HL-60 (cell line): ENCODE results near the gene RAB1B.

Experiments
- DNase-seq, 2 experiments: peaks; one replicate each; pipeline ENCODE4 v3.0.0-alpha.2; 2010 to 2020; ENCODE audit warnings: low read depth in 1 of 2, low spot score in 1 of 2
- H3K27ac ChIP-seq: fragments of 250-450 bp; sonication (Bioruptor Pico); replicated peaks from 2 replicates; pipeline ENCODE4 v1.5.1; 2020; ENCODE audit warnings: mild to moderate bottlenecking, moderate library complexity
- H3K27me3 ChIP-seq: fragments of 250-450 bp; sonication (Bioruptor Pico); 2 replicates; pipeline ENCODE4 v1.5.1; 2021; ENCODE audit warnings: mild to moderate bottlenecking, moderate library complexity; ENCODE audit not compliant: insufficient read depth, poor library complexity, severe bottlenecking
- H3K4me3 ChIP-seq: replicated peaks from 2 replicates; pipeline ENCODE4 v1.5.1; 2011; ENCODE audit warnings: mild to moderate bottlenecking, control low read depth, low read length; ENCODE audit not compliant: insufficient read depth
- CTCF ChIP-seq: IDR thresholded peaks from one replicate; pipeline ENCODE4 v1.5.1; 2011; ENCODE audit warnings: low read length, control low read depth, inconsistent platforms; ENCODE audit not compliant: insufficient read depth
- GABPA ChIP-seq: IDR thresholded peaks from 2 replicates; pipeline ENCODE4 v1.6.1; 2012; ENCODE audit warnings: low read depth
- POLR2AphosphoS5 ChIP-seq: IDR thresholded peaks from 2 replicates; pipeline ENCODE4 v1.6.1; 2012; ENCODE audit warnings: low read depth
- REST ChIP-seq: IDR thresholded peaks from 2 replicates; pipeline ENCODE4 v1.6.1; 2012; ENCODE audit warnings: low read depth; ENCODE audit not compliant: insufficient replicate concordance
- SPI1 ChIP-seq: IDR thresholded peaks from 2 replicates; pipeline ENCODE4 v1.6.1; 2012; ENCODE audit warnings: low read depth, mild to moderate bottlenecking, borderline replicate concordance
- long read RNA-seq: library from polyadenylated mRNA; unstranded; transcript quantifications from one replicate; pipeline ENCODE4 v2.0.0, GENCODE V29; 2020

Gene RAB1B
- long read RNA-seq, transcript RAB1B-201 (6 exons, 2,007 nt), result major isoform, 171 of 190 reads
- long read RNA-seq, partial matches to known transcripts, result 2 of 190 reads
- long read RNA-seq, other reads (novel, unspliced or antisense), result 17 of 190 reads

- Histone ChIP-seq H3K27me3 (no peaks in the 10 kb centered on the region), H3K4me3 (peak within 1 kb of the TSS; percentile 97), H3K27ac (peak within 1 kb of the TSS; percentile 83)
- TF ChIP-seq GABPA (no peak), POLR2AphosphoS5 (0 out of 2 replicates have a peak, but pooled peaks have one; percentile 19)
- DNase-seq, result peak; percentile 98 to 100
Measured at GRCh38 chr11:66268244-66268951, at the start of gene RAB1B. RAB1B (plus strand) TSS chr11:66268639; CDS start chr11:66268680, 41 bp downstream.

DNA sequence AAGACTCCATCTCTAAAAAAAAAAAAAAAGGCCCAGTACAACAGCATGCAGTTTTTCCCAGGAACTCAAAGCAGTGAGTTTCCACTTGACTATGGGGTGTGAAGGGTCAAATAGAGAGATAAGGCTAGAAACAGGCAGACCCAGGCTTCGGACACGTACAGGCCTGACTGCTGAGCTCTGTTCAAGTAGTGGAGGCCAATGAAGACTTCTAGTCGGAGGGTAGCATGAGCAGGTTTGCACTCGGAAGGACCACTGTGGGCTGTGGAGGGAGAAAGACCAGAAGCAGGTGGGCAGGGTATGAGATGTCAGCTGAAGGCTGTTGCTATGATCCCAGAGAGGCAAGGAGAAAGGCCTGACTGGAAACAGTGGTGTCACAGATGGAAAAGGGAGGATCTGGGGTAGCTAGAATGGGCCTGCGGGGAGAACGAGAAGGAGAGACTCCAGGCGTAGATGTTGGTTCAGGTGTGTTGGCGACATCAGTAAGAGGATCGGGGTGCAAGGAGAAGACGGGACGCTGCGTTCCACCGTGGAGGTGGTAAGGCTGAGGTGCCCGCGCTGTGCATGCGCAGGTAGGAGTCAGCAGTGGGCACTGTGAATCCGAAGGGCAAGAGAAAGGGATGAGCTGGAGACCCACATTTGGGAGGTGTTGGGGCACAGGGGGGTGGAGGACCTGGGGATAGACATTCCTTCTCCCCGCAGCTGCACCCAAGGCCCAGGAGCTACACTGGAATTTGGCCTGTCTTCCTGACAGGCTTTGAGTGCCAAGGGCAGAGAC is 49.4 kb upstream of the RAB1B start:
- Histone ChIP-seq H3K27ac (no peak overlapping the region), H3K27me3 (no peaks in the 10 kb centered on the region)
- TF ChIP-seq POLR2AphosphoS5 (no peak), GABPA (no peak), CTCF (no peak), REST (no peak), SPI1 (no peak)

GRCh38 chr11:66219846-66220565 is 48.4 kb upstream of the RAB1B start:
- Histone ChIP-seq H3K27me3 (no peaks in the 10 kb centered on the region), H3K4me3 (no peak overlapping the region), H3K27ac (no peak overlapping the region)
- DNase-seq, result no peak
- TF ChIP-seq SPI1, result no peak
- TF ChIP-seq GABPA, result no peak
- TF ChIP-seq POLR2AphosphoS5, result no peak
- TF ChIP-seq REST, result no peak
- TF ChIP-seq CTCF, result no peak

More for the DNA sequence above, 49.4 kb upstream of the RAB1B start:
- no peak overlapping the region for H3K4me3 ChIP-seq
- no peak for DNase-seq

DNA sequence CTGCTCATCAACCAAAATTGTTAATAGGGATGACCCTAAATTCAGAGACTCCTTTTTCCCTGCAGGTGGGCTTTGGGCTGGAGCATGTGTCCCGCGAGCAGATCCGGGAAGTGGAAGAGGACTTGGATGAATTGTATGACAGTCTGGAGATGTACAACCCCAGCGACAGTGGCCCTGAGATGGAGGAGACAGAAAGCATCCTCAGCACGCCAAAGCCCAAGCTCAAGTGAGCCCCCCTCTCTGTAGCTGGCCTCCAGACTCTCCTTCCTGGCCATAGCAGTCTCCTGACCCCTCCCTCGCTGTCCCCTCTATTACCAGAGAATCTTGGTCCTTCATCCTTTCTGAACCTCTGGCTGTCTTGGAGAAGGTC is 47.9 kb upstream of the RAB1B start:
- no peak for DNase-seq
- Histone ChIP-seq H3K4me3 (no peak overlapping the region), H3K27ac (no peak overlapping the region), H3K27me3 (no peaks in the 10 kb centered on the region)
- no peak for TF ChIP-seq SPI1
